GM23338 (cell line): Measurements from ENCODE around the gene LPXN. TPM values are rescaled to one million over a fixed set of nuclear protein-coding genes. Genes with fewer than 3 reads are reported as not detected.
A peak's percentile ranks its signal among the peaks of the same experiment; 100 is the strongest.

Source experiments
- ATAC-seq: fragments of 200-7000 bp; cut with Tn5 transposase; 3 replicates; pipeline ENCODE4 v1.9.1; 2020
- DNase-seq: peaks from one replicate; pipeline ENCODE4 v3.0.0-alpha.2; 2015; ENCODE audit warnings: low spot score
- H2AFZ ChIP-seq: fragments of 200-600 bp; sonication (generic); 2 replicates; pipeline ENCODE4 v1.8.0; 2016; ENCODE audit warnings: antibody characterized with exemption, mild to moderate bottlenecking, moderate library complexity
- H3F3A ChIP-seq: fragments of 200-600 bp; sonication (generic); replicated peaks from 2 replicates; pipeline ENCODE4 v1.8.0; 2017; ENCODE audit warnings: antibody characterized with exemption, mixed run types, low read depth
- H3K27ac ChIP-seq: fragments of 200-600 bp; sonication (generic); 2 replicates; pipeline ENCODE4 v1.6.1; 2016; ENCODE audit warnings: low read depth
- H3K27me3 ChIP-seq: fragments of 200-600 bp; sonication (generic); 2 replicates; pipeline ENCODE4 v1.8.0; 2016; ENCODE audit warnings: mild to moderate bottlenecking, mixed run types, moderate library complexity; ENCODE audit not compliant: insufficient read depth
- H3K36me3 ChIP-seq: fragments of 200-600 bp; sonication (generic); 2 replicates; pipeline ENCODE4 v1.8.0; 2016; ENCODE audit warnings: mild to moderate bottlenecking; ENCODE audit not compliant: insufficient read depth
- H3K4me1 ChIP-seq: fragments of 200-600 bp; sonication (generic); 2 replicates; pipeline ENCODE4 v1.8.0; 2016; ENCODE audit warnings: mild to moderate bottlenecking, moderate library complexity; ENCODE audit not compliant: insufficient read depth
- H3K4me2 ChIP-seq: fragments of 200-600 bp; sonication (generic); 2 replicates; pipeline ENCODE4 v1.7.1; 2017; ENCODE audit warnings: mixed run types
- H3K4me3 ChIP-seq: fragments of 200-600 bp; sonication (generic); 2 replicates; pipeline ENCODE4 v1.6.1; 2016; ENCODE audit warnings: mixed run types
- H3K79me2 ChIP-seq: fragments of 200-600 bp; sonication (generic); replicated peaks from 2 replicates; pipeline ENCODE4 v1.8.0; 2017; ENCODE audit warnings: mild to moderate bottlenecking; ENCODE audit not compliant: insufficient read depth
- H3K9me2 ChIP-seq: fragments of 200-600 bp; sonication (generic); 2 replicates; pipeline ENCODE4 v1.8.0; 2017; ENCODE audit not compliant: insufficient read depth
- H4K20me1 ChIP-seq: fragments of 200-600 bp; sonication (generic); replicated peaks from 2 replicates; pipeline ENCODE4 v1.8.0; 2017; ENCODE audit warnings: mild to moderate bottlenecking; ENCODE audit not compliant: insufficient read depth
- H3K27ac Mint-ChIP-seq: 2 replicates; pipeline ENCODE4 v1.8.0; 2020; ENCODE audit warnings: inconsistent platforms, mild to moderate bottlenecking, moderate library complexity, mixed read lengths
- H3K27me3 Mint-ChIP-seq: 3 replicates; pipeline ENCODE4 v1.8.0; 2022; ENCODE audit warnings: low read depth, mild to moderate bottlenecking, moderate library complexity, mixed read lengths, inconsistent platforms; ENCODE audit not compliant: insufficient read depth, poor library complexity
- H3K36me3 Mint-ChIP-seq: 3 replicates; pipeline ENCODE4 v1.8.0; 2021; ENCODE audit warnings: low read depth, mild to moderate bottlenecking, inconsistent platforms, moderate library complexity, mixed read lengths
- H3K4me1 Mint-ChIP-seq: 3 replicates; pipeline ENCODE4 v1.8.0; 2020; ENCODE audit warnings: mild to moderate bottlenecking, inconsistent platforms, mixed read lengths
- H3K4me3 Mint-ChIP-seq: 3 replicates; pipeline ENCODE4 v1.8.0; 2021; ENCODE audit warnings: moderate library complexity, mild to moderate bottlenecking, inconsistent platforms, mixed read lengths
- H3K9me3 Mint-ChIP-seq: 3 replicates; pipeline ENCODE4 v1.8.0; 2020; ENCODE audit warnings: moderate library complexity, mild to moderate bottlenecking, inconsistent platforms, mixed read lengths
- CTCF ChIP-seq, 2 experiments: fragments of 200-600 bp in 1 of 2; sonication (generic) in 1 of 2; conservative IDR thresholded peaks; 2 replicates each; pipeline versions ENCODE4 v1.5.1 to v1.6.1; 2016 to 2017; ENCODE audit warnings: antibody characterized with exemption in 2 of 2, low read depth in 2 of 2, mild to moderate bottlenecking in 2 of 2, moderate library complexity in 1 of 2
- ETS1 ChIP-seq: IDR thresholded peaks from 2 replicates; pipeline ENCODE4 v1.6.1; 2016; ENCODE audit warnings: antibody characterized with exemption
- EZH2 ChIP-seq: fragments of 200-600 bp; sonication (generic); IDR thresholded peaks from one replicate; pipeline ENCODE4 v1.8.0; 2017; ENCODE audit warnings: antibody characterized with exemption, mild to moderate bottlenecking, low read depth; ENCODE audit not compliant: unreplicated experiment
- EZH2phosphoT487 ChIP-seq: fragments of 200-600 bp; sonication (generic); IDR thresholded peaks from one replicate; pipeline ENCODE4 v1.8.1; 2018; ENCODE audit warnings: antibody characterized with exemption; ENCODE audit not compliant: unreplicated experiment
- JUNB ChIP-seq: IDR thresholded peaks from one replicate; pipeline ENCODE4 v1.6.1; 2016; ENCODE audit warnings: antibody characterized with exemption; ENCODE audit not compliant: unreplicated experiment
- ZNF462 ChIP-seq: fragments of 250-450 bp; sonication (Bioruptor Pico); IDR thresholded peaks from 2 replicates; pipeline ENCODE4 v1.5.0; 2020; ENCODE audit warnings: mild to moderate bottlenecking, moderate library complexity
- polyA plus RNA-seq: library from polyadenylated mRNA; unstranded; fragments of >200 nt; fragmentation: Nextera tagmentation; extraction: Ambion mirVana; gene quantifications from 2 replicates; pipeline ENCODE4 v1.2.1, GENCODE V29; 2016
- total RNA-seq: library from RNA; depleted of rRNA; stranded (reverse); fragments of >200 nt; shearing (Covaris generic); gene quantifications from 2 replicates; pipeline ENCODE4 v1.2.3, GENCODE V29; 2014
- TF ChIP-seq, protein P1 (sequence below): IDR thresholded peaks from one replicate; pipeline ENCODE4 v1.6.1; 2018; ENCODE audit warnings: antibody characterized with exemption; ENCODE audit not compliant: unreplicated experiment

Gene LPXN
- total and polyA plus RNA-seq, 2 experiments from 2014 or later, result 0.56 to 1.3 TPM

DNA sequence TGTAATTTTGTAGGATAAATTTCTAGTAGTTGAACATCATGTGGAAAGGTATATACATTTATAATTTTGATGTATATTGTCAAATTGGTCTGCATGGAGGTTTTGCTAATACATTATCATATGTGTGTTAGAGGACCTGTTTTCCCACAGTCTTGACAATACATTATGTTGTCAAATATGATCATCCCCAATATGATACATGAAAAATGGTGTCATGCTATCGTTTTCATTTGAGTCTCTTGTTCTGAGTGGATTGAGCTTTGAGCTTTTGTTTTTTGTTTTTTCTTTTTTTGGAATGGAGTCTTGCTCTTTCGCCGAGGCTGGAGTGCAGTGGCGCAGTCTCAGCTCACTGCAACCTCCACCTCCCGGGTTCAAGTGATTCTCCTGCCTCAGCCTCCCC lies 32.7 kb upstream of the LPXN start:
- ATAC-seq (no peak), DNase-seq (no peak)
- Mint-ChIP-seq H3K27me3 (no peaks in the 10 kb centered on the region), H3K36me3 (peaks cover 36% of the 10 kb centered on the region), H3K9me3 (no peaks in the 10 kb centered on the region), H3K4me3 (no peak overlapping the region), H3K27ac (no peak overlapping the region), H3K4me1 (peaks cover 11% of the 10 kb centered on the region)
- Histone ChIP-seq H3K27me3 (no peaks in the 10 kb centered on the region), H3K79me2 (peaks cover 68% of the 10 kb centered on the region), H3F3A (no peaks in the 10 kb centered on the region), H2AFZ (no peak overlapping the region), H3K4me3 (no peak overlapping the region), H4K20me1 (peaks cover 25% of the 10 kb centered on the region), H3K4me1 (no peaks in the 10 kb centered on the region), H3K4me2 (no peak overlapping the region), H3K36me3 (peaks cover 24% of the 10 kb centered on the region), H3K9me2 (no peaks in the 10 kb centered on the region), H3K27ac (no peak overlapping the region)
- TF ChIP-seq ZNF462 (CRISPR knock-in tag) (no peak), JUNB (no peak)

GRCh38 chr11:58606930-58607714 lies 31.5 kb upstream of the LPXN start:
- Mint-ChIP-seq H3K36me3 (peaks cover 25% of the 10 kb centered on the region), H3K27ac (peak overlapping the region; percentile 33)
- TF ChIP-seq, protein P1, sequence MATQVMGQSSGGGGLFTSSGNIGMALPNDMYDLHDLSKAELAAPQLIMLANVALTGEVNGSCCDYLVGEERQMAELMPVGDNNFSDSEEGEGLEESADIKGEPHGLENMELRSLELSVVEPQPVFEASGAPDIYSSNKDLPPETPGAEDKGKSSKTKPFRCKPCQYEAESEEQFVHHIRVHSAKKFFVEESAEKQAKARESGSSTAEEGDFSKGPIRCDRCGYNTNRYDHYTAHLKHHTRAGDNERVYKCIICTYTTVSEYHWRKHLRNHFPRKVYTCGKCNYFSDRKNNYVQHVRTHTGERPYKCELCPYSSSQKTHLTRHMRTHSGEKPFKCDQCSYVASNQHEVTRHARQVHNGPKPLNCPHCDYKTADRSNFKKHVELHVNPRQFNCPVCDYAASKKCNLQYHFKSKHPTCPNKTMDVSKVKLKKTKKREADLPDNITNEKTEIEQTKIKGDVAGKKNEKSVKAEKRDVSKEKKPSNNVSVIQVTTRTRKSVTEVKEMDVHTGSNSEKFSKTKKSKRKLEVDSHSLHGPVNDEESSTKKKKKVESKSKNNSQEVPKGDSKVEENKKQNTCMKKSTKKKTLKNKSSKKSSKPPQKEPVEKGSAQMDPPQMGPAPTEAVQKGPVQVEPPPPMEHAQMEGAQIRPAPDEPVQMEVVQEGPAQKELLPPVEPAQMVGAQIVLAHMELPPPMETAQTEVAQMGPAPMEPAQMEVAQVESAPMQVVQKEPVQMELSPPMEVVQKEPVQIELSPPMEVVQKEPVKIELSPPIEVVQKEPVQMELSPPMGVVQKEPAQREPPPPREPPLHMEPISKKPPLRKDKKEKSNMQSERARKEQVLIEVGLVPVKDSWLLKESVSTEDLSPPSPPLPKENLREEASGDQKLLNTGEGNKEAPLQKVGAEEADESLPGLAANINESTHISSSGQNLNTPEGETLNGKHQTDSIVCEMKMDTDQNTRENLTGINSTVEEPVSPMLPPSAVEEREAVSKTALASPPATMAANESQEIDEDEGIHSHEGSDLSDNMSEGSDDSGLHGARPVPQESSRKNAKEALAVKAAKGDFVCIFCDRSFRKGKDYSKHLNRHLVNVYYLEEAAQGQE, result no peak
- TF ChIP-seq EZH2, result no peak
- no peak for TF ChIP-seq CTCF (conservative IDR thresholded peaks at IDR 0.05; ENCODE audit: low read depth in 2 of 2)
- no peak for TF ChIP-seq ETS1
- TF ChIP-seq EZH2phosphoT487, result no peak

More at GRCh38 chr11:58606930-58607714, 31.5 kb upstream of the LPXN start:
- Histone ChIP-seq H3K4me3 (no peak overlapping the region), H3F3A (no peaks in the 10 kb centered on the region), H4K20me1 (peaks cover 25% of the 10 kb centered on the region), H3K36me3 (peaks cover 12% of the 10 kb centered on the region), H3K27ac (no peak overlapping the region), H2AFZ (no peak overlapping the region), H3K27me3 (no peaks in the 10 kb centered on the region), H3K9me2 (no peaks in the 10 kb centered on the region), H3K79me2 (peaks cover 80% of the 10 kb centered on the region), H3K4me1 (no peaks in the 10 kb centered on the region), H3K4me2 (no peak overlapping the region)
- no peak for DNase-seq
- H3K9me3 Mint-ChIP-seq, result no peaks in the 10 kb centered on the region
- ATAC-seq, result no peak
- H3K4me1 Mint-ChIP-seq, result peaks cover 21% of the 10 kb centered on the region
- H3K27me3 Mint-ChIP-seq, result no peaks in the 10 kb centered on the region
- H3K4me3 Mint-ChIP-seq, result no peak overlapping the region
